ENCODE results near the gene ZBTB20. TPM values are rescaled to one million over a fixed set of nuclear protein-coding genes. Genes with fewer than 3 reads are reported as not detected.

Gene ZBTB20
- total and polyA plus RNA-seq, 7 donors = 0.40 to 74.9 (median 41.7) TPM

DNA sequence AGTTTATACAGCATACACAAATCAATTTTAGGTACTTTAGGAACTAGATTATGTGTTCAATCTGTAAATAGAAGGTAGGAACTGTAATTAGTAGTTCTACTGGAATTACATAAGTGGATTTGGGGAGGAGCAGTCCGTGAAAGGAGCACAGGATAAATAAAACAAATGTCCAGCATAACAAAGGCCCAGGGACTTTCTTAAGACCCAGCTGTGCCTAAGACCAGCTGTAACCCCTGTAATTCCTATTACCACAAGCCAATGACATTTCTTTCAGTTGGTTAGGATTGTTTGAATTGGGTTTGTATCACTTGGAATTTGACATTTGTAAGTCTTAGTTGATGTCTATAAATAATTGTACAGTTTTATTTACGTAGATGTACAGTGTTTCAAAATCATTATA, 4.8 kb upstream of the ZBTB20 start:
- H3K36me3 ChIP-seq (ENCODE audit: insufficient read depth in 1 of 2, low read depth in 1 of 2) = no peaks in the 10 kb centered on the region
- peaks cover 8% of the 10 kb centered on the region for H3K4me1 ChIP-seq
- DNase-seq (no peak), ATAC-seq (no peak)
- no peaks in the 10 kb centered on the region for H3K27me3 ChIP-seq (ENCODE audit: insufficient read depth in 3 of 3, low read length in 2 of 3)
- WGBS, 3 donors = 57 to 77% (median 68%) methylated on average over 2 of the region's 2 CpGs
- no peak overlapping the region for H3K4me3 ChIP-seq
- intact Hi-C loops (cut with DNase I) = no loop called here
- TF ChIP-seq, protein P1, sequence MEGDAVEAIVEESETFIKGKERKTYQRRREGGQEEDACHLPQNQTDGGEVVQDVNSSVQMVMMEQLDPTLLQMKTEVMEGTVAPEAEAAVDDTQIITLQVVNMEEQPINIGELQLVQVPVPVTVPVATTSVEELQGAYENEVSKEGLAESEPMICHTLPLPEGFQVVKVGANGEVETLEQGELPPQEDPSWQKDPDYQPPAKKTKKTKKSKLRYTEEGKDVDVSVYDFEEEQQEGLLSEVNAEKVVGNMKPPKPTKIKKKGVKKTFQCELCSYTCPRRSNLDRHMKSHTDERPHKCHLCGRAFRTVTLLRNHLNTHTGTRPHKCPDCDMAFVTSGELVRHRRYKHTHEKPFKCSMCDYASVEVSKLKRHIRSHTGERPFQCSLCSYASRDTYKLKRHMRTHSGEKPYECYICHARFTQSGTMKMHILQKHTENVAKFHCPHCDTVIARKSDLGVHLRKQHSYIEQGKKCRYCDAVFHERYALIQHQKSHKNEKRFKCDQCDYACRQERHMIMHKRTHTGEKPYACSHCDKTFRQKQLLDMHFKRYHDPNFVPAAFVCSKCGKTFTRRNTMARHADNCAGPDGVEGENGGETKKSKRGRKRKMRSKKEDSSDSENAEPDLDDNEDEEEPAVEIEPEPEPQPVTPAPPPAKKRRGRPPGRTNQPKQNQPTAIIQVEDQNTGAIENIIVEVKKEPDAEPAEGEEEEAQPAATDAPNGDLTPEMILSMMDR (IDR thresholded peaks at IDR 0.05) = no peak
- H3K9me3 ChIP-seq = no peaks in the 10 kb centered on the region
- H3K27ac ChIP-seq = no peak overlapping the region

DNA sequence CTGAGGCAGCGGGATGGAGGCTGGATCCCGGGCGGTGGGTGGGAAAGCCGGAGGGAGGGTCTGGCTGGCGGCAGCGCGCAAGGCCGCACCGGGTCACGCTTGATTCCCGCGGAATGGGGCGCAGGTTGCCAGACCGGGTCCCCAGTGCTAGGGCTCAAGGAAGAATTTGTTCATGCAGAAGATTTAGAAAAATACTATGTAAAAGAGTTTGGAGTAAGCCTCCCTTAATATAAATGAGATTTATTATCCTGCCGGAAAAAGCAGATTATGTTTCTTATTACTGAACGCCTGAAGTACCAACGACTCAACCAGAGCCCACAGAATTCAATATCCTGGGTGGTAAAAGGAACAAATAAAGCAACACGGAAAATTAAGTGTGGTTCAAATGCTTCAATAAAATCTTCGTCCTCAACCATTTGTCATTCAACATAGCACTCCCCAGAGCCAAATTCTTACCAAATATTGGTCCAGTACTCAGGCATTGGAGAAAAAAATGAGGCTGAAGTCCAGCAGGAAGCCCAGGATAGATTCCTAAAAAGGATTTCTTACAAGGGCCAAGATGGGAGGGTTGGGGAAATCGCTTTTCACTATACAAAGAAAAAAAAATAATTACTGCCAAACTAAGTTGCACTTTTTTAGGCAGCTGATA, 1.2 kb upstream of the ZBTB20 start:
- Histone ChIP-seq H3K9me3 (no peaks in the 10 kb centered on the region), H3K27ac (peak overlapping the region; percentile 96), H3K4me3 (peak overlapping the region; percentile 79), H3K27me3 (ENCODE audit: insufficient read depth in 3 of 3, low read length in 2 of 3) (no peaks in the 10 kb centered on the region), H3K36me3 (ENCODE audit: insufficient read depth in 1 of 2, low read depth in 1 of 2) (no peaks in the 10 kb centered on the region), H3K4me1 (peaks cover 25% of the 10 kb centered on the region)
- 0 to 1% (median 0%) methylated on average over 17 to 20 of the region's 20 CpGs for WGBS, 3 donors
- TF ChIP-seq, protein P1 (IDR thresholded peaks at IDR 0.05) = no peak
- intact Hi-C loops (cut with DNase I) = loop anchor here in 1 of 2 donors (10.0 kb wide), 1 partner anchor 523 kb away; no protein-coding TSS in a partner anchor
- ATAC-seq = no peak
- no peak for DNase-seq

DNA sequence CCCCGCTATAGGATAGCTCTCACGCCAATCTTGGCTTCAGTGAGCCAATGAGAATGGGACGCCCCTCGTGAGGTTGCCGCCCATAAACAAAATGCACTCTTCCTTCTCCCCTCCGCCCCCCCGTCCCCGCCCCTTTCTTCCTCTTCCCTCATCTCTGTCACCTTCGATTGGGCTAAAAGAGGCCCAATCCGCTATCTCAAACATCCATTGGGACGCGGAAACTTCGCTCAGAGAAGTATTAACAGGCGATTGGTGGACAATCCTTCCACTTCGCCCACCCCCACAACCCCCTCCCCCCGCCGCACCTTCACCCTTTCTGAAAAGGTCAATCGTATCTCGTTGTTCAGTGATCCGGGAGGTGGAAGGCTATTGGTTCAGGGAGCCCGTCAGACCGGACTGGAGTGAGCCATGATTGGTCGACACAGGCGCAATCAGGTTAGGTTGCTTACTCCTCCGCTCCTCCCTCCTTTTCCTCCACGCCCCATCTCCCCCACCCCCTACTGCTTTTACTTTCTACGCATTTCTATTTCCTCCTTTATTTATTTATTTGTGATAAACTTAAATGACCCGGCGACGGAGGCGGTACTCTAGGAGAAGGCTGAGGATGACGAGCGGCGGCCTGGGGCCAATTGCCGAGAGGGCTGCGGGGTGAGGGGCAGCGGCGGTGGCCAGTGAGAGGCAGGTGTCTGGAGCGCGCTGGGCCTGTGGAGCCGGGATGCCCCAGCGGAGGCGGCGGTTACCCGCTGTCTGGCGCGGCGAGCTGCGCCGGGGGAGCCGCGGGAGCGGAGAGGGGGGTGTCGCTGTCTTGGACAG, 447 bp upstream of the ZBTB20 start:
- H3K27ac ChIP-seq = peak overlapping the region; percentile 96
- no peaks in the 10 kb centered on the region for H3K36me3 ChIP-seq (ENCODE audit: insufficient read depth in 1 of 2, low read depth in 1 of 2)
- intact Hi-C loops (cut with DNase I) = loop anchor here in 1 of 2 donors (10.0 kb wide), 1 partner anchor 523 kb away; no protein-coding TSS in a partner anchor
- H3K4me3 ChIP-seq = peak overlapping the region; percentile 79
- peak; percentile 86 to 89 (median 87) for ATAC-seq
- no peaks in the 10 kb centered on the region for H3K9me3 ChIP-seq
- 0 to 1% (median 1%) methylated on average over 36 to 54 of the region's 54 CpGs for WGBS, 3 donors
- H3K27me3 ChIP-seq (ENCODE audit: insufficient read depth in 3 of 3, low read length in 2 of 3) = no peaks in the 10 kb centered on the region
- TF ChIP-seq, protein P1 (IDR thresholded peaks at IDR 0.05) = no peak
- peak; percentile 98 to 99 for DNase-seq
- peaks cover 33% of the 10 kb centered on the region for H3K4me1 ChIP-seq

- Histone ChIP-seq H3K27me3 (ENCODE audit: insufficient read depth in 3 of 3, low read length in 2 of 3) (no peaks in the 10 kb centered on the region), H3K4me1 (peaks cover 42% of the 10 kb centered on the region), H3K27ac (peak overlapping the region; percentile 96), H3K4me3 (peak overlapping the region; percentile 79), H3K36me3 (ENCODE audit: insufficient read depth in 1 of 2, low read depth in 1 of 2) (no peaks in the 10 kb centered on the region), H3K9me3 (no peaks in the 10 kb centered on the region)
- WGBS, 3 donors = 0 to 1% (median 0%) methylated on average over 9 of the region's 9 CpGs
- intact Hi-C loops (cut with DNase I) = loop anchor here in 1 of 2 donors (10.0 kb wide), 1 partner anchor 521 kb away; no protein-coding TSS in a partner anchor
- peak in 3 of 4 donors; percentile 29 to 47 (median 37) for ATAC-seq
- DNase-seq = peak; percentile 22 to 58
- TF ChIP-seq, protein P1 (IDR thresholded peaks at IDR 0.05) = no peak
These were observed 1.1 kb downstream of the ZBTB20 start for GRCh38 chr3:115146032-115146417.

Data from psoas muscle (tissue), 8 donors.